A673 (cell line): ENCODE results near the gene ISY1.

Experiments
- CTCF ChIP-seq: fragments of 300-800, 200-600 bp; sonication (generic); conservative IDR thresholded peaks from 2 replicates; pipeline ENCODE4 v1.5.1; 2017; ENCODE audit warnings: low read depth, mild to moderate bottlenecking, antibody characterized with exemption, low read length, moderate library complexity, mixed read lengths
- EZH2 ChIP-seq: fragments of 200-600 bp; sonication (generic); IDR thresholded peaks from 2 replicates; pipeline ENCODE4 v1.6.1; 2017; ENCODE audit warnings: borderline replicate concordance, low read depth, mild to moderate bottlenecking, mixed read lengths, antibody characterized with exemption, low read length; ENCODE audit not compliant: poor library complexity, severe bottlenecking

GRCh38 chr3:129166579-129167332, 5.9 kb upstream of the ISY1 start:
- TF ChIP-seq CTCF (no peak), EZH2 (no peak)
